Psoas muscle (tissue), 8 donors: ENCODE results near the gene CISD3. TPM values are rescaled to one million over a fixed set of nuclear protein-coding genes. Genes with fewer than 3 reads are reported as not detected.

Experiments
- ATAC-seq, 4 donors: fragments of 200-7000 bp; cut with Tn5 transposase; one replicate each; pipeline ENCODE4 v1.9.1; 2020; ENCODE audit warnings: moderate library complexity in 3 of 4, mild to moderate bottlenecking in 2 of 4
- DNase-seq, 2 donors: peaks; one replicate each; pipeline ENCODE4 v3.0.0-alpha.2; 2020
- H3K27ac ChIP-seq: fragments of 200-600 bp; one replicate; pipeline ENCODE4 v1.8.0; 2022
- H3K27me3 ChIP-seq, 3 donors: fragments of 200-600 bp in 1 of 3; one replicate each; pipeline versions ENCODE4 v1.6.1 to v1.8.0; 2013 to 2022; ENCODE audit warnings: low read length in 2 of 3, mild to moderate bottlenecking in 2 of 3, moderate library complexity in 1 of 3; ENCODE audit not compliant: insufficient read depth in 3 of 3
- H3K36me3 ChIP-seq, 2 donors: fragments of 200-600 bp in 1 of 2; one replicate each; pipeline versions ENCODE4 v1.6.1 to v1.8.0; 2013 to 2022; ENCODE audit warnings: low read depth in 1 of 2, mild to moderate bottlenecking in 1 of 2, moderate library complexity in 1 of 2; ENCODE audit not compliant: insufficient read depth in 1 of 2
- H3K4me1 ChIP-seq: fragments of 200-600 bp; one replicate; pipeline ENCODE4 v1.8.0; 2022
- H3K4me3 ChIP-seq: fragments of 200-600 bp; one replicate; pipeline ENCODE4 v1.8.0; 2022; ENCODE audit warnings: mild to moderate bottlenecking
- H3K9me3 ChIP-seq: fragments of 200-600 bp; one replicate; pipeline ENCODE4 v1.8.0; 2022
- WGBS, 3 donors: extraction: QIAGEN DNeasy Blood & Tissue Kit; methylation state at CpG; one replicate each; pipeline versions ENCODE4 v1.1.6 to v1.1.7; 2013; 5-methylcytosine and 5-hydroxymethylcytosine counted together
- intact Hi-C, 2 donors: fragments of 100-400 bp; cut with DNase I; formaldehyde crosslinking; loops; one replicate each; pipeline versions ENCODE4 v1.11.0 to v1.14.2; 2022
- polyA plus RNA-seq, 3 donors: library from polyadenylated mRNA; stranded (reverse); fragments of 200-250 nt; gene quantifications; one replicate each; pipeline ENCODE4 v1.2.3, GENCODE V29; 2013
- total RNA-seq, 4 donors: library from RNA; stranded (reverse); fragmentation: NEBNext Ultra II Directional in 2 of 4; extraction: Animal tissue kit (Norgen Biotek cat#: 25700) in 2 of 4; gene quantifications; one replicate each; pipeline versions ENCODE4 v1.2.1 to v1.2.4, GENCODE V29; 2021 to 2023
- TF ChIP-seq, protein P1 (sequence below): fragments of 200-600 bp; IDR thresholded peaks from one replicate; pipeline ENCODE4 v1.8.0; 2022; ENCODE audit warnings: antibody characterized with exemption
- donor health status: healthy with polysubstance abuse.
- donor health status: DM: no; HTN: no; CAD: no; lungs with moderate emphysema.
- donor health status: Bipolar disorder and iron deficiency.
- donor health status: healthy.
- donor health status: DM: yes; HTN: yes; CAD: no.
- donor health status: DM: no; HTN: no; CAD: no.
- donor health status: DM: no; HTN: no; CAD: no.
- donor health status: DM: yes; HTN: yes; CAD: no.

The CISD3 gene
- total and polyA plus RNA-seq, 7 donors, result 29.9 to 83.6 (median 41.5) TPM

DNA sequence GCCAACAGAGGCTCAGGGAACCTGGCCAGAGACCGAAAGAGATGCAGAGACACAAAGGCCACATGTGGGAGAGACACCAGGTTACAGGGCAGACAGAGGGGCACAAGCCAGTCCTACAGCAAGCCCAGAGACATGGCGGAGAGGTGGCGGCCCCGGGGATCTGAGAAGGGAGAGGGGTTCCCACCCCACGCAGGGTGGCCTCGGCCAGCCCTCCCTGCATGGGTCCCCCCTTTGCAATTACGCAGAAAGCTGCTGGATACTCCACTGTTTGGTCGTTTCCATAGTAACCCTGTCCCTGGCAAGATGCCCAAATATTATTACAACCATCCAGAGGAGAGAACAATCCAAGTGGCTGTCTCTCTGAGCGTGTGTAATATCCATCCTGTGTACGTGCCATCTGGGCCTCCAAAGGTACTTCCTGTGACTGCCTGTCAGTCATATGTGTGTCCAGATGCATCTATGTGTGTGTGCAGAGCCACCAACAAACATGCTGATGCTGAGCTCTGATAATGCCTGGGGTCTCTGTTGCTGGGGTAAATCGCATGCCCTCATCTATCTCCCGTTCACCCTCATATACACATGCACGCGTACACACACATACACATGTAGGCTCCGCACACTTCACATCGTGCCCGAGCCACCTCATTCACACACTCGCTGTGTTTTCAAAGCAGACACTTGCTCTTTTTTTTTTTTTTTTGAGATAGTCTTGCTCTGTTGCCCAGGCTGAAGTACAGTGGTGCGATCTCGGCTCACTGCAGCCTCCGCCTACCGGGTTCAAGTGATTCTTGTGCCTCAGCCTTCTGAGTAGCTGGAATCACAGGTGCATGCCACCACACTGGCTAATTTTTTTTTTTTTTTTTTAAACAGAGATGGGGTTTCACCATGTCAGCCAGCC is 12.5 kb downstream of the CISD3 start:
- no peak overlapping the region for H3K4me3 ChIP-seq
- peak; percentile 19 to 56 (median 42) for ATAC-seq
- 27 to 32% (median 30%) methylated on average over 22 of the region's 22 CpGs for WGBS, 3 donors
- no peaks in the 10 kb centered on the region for H3K9me3 ChIP-seq
- TF ChIP-seq, protein P1, sequence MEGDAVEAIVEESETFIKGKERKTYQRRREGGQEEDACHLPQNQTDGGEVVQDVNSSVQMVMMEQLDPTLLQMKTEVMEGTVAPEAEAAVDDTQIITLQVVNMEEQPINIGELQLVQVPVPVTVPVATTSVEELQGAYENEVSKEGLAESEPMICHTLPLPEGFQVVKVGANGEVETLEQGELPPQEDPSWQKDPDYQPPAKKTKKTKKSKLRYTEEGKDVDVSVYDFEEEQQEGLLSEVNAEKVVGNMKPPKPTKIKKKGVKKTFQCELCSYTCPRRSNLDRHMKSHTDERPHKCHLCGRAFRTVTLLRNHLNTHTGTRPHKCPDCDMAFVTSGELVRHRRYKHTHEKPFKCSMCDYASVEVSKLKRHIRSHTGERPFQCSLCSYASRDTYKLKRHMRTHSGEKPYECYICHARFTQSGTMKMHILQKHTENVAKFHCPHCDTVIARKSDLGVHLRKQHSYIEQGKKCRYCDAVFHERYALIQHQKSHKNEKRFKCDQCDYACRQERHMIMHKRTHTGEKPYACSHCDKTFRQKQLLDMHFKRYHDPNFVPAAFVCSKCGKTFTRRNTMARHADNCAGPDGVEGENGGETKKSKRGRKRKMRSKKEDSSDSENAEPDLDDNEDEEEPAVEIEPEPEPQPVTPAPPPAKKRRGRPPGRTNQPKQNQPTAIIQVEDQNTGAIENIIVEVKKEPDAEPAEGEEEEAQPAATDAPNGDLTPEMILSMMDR, result no peak
- peaks cover 0 to 7% of the 10 kb centered on the region in 2 donors for H3K36me3 ChIP-seq
- peaks cover 16% of the 10 kb centered on the region for H3K4me1 ChIP-seq
- peak in 1 of 2 donors; percentile 59 for DNase-seq
- H3K27me3 ChIP-seq, result peaks cover 0 to 21% (median 2%) of the 10 kb centered on the region in 3 donors
- intact Hi-C loops, result no loop called here
- peak overlapping the region; percentile 70 for H3K27ac ChIP-seq

- Histone ChIP-seq H3K4me3 (no peak overlapping the region), H3K4me1 (peaks cover 20% of the 10 kb centered on the region), H3K27me3 (peaks cover 0 to 30% (median 8%) of the 10 kb centered on the region in 3 donors), H3K36me3 (peaks cover 0 to 4% of the 10 kb centered on the region in 2 donors), H3K9me3 (no peaks in the 10 kb centered on the region), H3K27ac (no peak overlapping the region)
- intact Hi-C loops, result no loop called here
- TF ChIP-seq, protein P1, result no peak
- peak in 1 of 2 donors; percentile 28 for DNase-seq
- no peak for ATAC-seq
- WGBS, 3 donors, result 66 to 79% (median 78%) methylated on average over 4 of the region's 4 CpGs
These were observed 13.5 kb downstream of the CISD3 start for GRCh38 chr17:38743556-38744171.

GRCh38 chr17:38745545-38745944 is 15.4 kb downstream of the CISD3 start:
- DNase-seq, result peak in 1 of 2 donors; percentile 53
- TF ChIP-seq, protein P1, result no peak
- intact Hi-C loops, result no loop called here
- H3K27me3 ChIP-seq, result peaks cover 0 to 49% (median 8%) of the 10 kb centered on the region in 3 donors
- no peaks in the 10 kb centered on the region for H3K9me3 ChIP-seq
- ATAC-seq, result no peak
- H3K27ac ChIP-seq, result no peak overlapping the region
- no peak overlapping the region for H3K4me3 ChIP-seq
- 44 to 60% (median 49%) methylated on average over 4 of the region's 4 CpGs for WGBS, 3 donors
- H3K4me1 ChIP-seq, result peaks cover 30% of the 10 kb centered on the region
- no peaks in the 10 kb centered on the region for H3K36me3 ChIP-seq

GRCh38 chr17:38746004-38746848 is 16.1 kb downstream of the CISD3 start:
- Histone ChIP-seq H3K27ac (peak overlapping the region; percentile 50), H3K4me3 (peak overlapping the region; percentile 66), H3K36me3 (no peaks in the 10 kb centered on the region), H3K4me1 (peaks cover 30% of the 10 kb centered on the region), H3K27me3 (peaks cover 0 to 56% (median 8%) of the 10 kb centered on the region in 3 donors), H3K9me3 (no peaks in the 10 kb centered on the region)
- ATAC-seq, result no peak
- DNase-seq, result peak in 1 of 2 donors; percentile 33
- TF ChIP-seq, protein P1, result no peak
- 58 to 64% (median 63%) methylated on average over 8 of the region's 8 CpGs for WGBS, 3 donors
- intact Hi-C loops, result no loop called here
